ENCODE measurements around the gene KRTAP10-1.

Gene KRTAP10-1

GRCh38 chr21:44527983-44528633, 11.9 kb downstream of the KRTAP10-1 start:
- peak; percentile 58 for DNase-seq (ENCODE audit: low spot score)

DNA sequence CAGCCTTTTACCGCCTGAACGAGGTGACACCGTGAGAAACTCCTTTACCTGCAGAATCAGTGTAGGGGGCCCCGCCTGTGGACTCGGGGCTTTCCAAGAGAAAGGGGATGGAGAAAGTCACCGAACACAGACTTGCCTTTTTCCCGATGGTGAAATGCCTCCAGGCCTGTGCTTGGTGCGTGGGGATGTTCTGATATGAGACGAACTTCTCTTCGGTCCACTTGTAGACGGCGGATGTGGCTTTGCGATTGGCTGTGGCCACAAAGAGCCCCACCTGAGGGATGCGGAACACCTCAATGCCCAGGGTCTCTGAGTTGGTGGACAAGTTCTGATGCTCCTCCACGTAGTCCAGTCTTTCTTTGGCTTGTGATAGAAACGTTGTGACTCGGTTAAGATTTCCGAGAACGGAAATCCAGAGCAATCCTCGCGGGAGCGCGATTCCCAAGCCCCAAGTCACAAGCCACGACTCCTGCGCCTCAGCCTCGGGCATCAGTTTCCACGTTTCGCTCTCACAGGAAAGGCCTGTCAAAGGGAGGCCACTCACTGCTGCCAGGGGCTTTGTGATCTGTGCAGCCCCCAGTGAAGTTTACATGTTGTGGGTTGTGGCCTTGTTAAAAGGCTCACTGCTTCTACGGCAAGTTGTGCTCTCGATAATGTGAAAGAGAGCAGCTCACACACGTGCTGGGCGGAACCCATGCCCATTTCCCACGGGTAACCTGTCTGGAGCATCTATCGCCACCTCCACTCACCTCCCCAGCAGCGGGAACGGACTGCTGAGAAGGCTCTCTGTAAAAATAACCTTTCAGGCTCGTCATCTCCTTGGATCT, 12.6 kb downstream of the KRTAP10-1 start:
- DNase-seq (ENCODE audit: low spot score) = no peak

DNA sequence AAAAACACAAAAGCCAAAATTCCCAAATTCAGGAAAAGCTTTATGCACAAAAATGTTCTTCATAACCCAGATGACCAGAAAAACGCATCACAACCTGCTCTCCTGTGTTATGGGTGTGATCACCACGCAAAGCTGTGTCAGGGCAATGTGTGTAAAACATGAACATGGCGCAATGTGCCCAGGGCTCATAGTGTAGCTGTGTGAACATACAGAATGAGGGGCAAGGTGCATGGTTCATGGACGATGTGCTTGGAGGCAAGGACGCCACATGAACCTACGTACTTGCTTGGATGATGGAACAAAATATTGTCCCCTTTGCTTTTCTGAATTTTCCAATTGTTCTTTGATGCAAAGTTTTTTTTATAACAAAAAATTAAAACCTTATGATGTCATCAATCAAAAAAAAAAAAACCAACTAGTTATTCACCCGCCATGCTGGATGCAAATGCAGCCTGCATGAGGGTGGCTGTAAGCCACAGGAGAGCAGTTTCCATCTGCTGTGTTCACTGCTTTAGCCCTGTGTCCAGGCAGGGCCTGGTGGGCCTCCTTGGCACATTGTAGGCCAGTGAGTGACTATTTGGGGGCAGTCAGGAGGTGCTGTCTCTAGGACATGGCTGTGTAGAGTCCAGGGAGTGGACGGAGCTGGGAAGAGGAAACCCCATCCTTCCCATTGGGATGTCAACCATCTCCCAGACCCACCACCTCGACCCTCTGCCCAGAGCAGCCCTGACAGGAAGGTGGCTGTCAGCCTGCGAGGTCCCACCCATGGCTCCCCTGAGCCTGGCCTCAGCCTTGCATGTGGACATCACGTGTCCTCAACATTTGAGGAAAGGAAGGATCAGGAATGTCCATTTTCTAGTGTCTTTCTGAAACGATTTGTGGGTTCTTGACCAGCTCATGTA, 13.6 kb downstream of the KRTAP10-1 start:
- peak; percentile 22 for DNase-seq (ENCODE audit: low spot score)

- DNase-seq (ENCODE audit: low spot score) = peak; percentile 64
These were observed 14.5 kb downstream of the KRTAP10-1 start for GRCh38 chr21:44525391-44526095.

- DNase-seq (ENCODE audit: low spot score) = no peak
These were observed 15.3 kb downstream of the KRTAP10-1 start for GRCh38 chr21:44524414-44525371.

- peak; percentile 53 for DNase-seq (ENCODE audit: low spot score)
These were observed 16.2 kb downstream of the KRTAP10-1 start for GRCh38 chr21:44523567-44524413.

GRCh38 chr21:44522753-44523204, 17.2 kb downstream of the KRTAP10-1 start:
- DNase-seq (ENCODE audit: low spot score) = no peak

GRCh38 chr21:44521928-44522752, 17.9 kb downstream of the KRTAP10-1 start:
- peak; percentile 54 for DNase-seq (ENCODE audit: low spot score)

DNA sequence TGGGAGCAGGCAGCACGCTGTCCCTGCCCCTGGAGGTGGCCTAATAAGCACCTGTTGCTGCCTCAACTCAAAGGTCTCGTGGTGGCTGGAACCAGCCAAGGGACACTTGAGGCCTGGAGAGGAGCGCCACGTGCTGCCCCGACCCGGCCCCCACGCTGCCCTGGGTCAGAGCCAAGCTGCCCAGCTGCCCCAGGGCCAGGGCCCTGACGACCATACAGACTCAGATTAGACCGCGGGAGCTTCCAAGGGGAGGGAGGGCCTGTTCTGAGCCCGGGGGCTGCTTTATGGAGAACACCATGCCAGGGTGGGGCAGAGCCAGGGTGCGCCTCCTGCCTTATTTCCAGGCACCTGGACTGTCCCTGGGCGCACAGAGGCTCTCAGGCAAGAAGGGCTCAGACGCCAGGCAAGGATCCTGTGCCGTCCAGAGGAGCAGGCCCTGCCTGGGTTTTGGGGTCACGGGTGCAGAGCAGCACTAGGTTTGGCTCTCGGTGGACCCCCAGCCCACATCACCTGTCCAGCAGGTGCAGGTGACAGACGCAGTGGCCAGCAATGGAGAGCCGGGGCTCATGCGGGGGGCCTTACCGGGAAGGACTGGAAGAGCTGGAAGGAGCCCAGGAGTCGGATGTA, 18.6 kb downstream of the KRTAP10-1 start:
- peak; percentile 53 for DNase-seq (ENCODE audit: low spot score)

DNA sequence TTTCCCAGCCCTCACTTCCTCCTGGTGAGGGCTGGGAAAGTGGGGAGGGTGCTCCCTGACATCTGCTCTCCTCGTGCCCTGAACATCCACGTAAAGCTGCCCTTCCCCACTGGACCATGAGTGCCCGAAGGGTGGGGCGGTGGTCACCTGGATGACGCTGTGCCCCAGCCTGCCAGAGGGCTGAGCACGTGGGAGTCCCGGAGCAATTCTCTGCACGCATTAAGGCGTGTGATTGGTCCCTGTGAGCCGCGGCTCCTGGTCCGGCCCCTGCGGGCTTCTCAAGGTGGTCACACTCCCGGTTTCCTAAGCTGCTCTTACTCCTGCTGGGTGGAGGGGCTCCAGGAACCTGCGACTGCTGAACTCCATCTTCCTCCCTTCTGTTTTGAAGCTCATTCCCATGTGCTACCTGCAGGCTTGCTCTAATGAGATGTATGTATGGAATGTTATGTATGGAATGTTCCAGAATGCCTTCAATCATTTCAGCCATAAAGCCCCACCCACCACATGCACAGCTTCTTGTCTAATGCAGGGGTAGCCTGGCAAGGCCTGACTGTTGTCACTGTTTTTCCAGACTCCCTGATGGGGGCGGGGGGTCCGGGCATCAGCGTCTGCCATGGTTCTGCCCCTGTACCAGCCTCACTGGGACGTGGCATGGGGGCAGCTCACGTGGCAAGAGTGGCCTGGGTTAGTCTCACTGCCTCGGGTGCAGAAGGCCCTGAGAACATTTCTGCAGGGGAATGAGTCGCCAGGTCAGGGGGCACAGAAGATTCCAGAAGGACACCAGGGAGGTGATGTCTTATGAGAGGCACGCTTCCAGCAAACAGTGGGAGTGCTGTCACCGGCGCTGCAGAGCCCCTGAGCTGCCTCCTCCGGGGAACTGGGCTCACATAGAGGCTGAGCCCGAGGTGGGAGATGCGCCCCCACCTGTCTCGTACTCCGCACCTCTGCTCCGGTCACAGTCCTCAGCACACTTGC, 19.4 kb downstream of the KRTAP10-1 start:
- DNase-seq (ENCODE audit: low spot score) = peak; percentile 33

DNA sequence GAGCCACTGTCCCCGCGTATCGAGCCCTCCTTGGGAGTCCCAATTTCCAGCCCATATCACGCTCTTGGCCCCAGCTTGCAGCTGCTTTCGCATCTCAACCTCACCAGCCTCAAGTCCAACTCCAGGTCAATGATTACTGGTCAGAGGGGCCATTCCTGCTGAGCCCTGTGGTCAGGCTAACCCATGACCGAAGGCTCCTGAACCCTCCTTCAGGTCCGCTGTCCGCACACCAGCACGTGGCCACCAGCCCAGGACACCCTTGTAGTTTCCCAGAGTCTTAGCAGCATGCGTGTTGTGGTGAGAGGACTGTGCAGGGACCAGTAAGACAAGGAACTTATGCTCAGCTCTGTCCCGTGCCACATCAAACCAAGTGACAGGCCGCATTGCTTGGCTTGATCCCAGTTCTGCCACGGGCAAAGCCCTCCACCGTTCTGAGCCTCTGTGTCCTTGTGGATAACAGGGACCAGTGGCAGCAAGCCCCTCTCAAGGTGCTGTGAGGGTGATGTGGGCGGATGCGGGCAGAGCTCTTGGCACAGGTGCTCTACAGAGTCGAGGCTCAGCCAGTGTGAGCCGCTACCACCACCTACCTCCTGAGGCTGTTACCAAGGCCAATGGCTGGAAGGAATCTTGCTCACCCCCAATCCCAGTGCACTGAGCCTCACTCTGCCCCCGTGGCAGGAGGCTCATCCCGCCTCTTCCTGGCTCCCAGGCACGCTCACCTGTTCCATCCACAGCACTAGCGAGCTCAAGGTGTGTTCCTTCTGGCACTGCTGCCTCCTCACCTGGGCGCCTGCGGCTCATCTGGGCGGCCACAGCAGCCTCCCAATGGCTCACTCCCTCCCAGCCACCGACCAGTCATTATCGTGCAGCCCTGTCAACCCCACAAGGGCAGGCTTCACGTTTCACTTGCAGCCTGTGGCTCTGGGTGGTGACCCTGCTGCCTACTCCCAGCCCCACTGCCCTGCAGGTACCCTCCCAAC, 20.4 kb downstream of the KRTAP10-1 start:
- no peak for DNase-seq (ENCODE audit: low spot score)

- DNase-seq (ENCODE audit: low spot score) = no peak
These were observed 21.3 kb downstream of the KRTAP10-1 start for GRCh38 chr21:44518686-44519085.

DNA sequence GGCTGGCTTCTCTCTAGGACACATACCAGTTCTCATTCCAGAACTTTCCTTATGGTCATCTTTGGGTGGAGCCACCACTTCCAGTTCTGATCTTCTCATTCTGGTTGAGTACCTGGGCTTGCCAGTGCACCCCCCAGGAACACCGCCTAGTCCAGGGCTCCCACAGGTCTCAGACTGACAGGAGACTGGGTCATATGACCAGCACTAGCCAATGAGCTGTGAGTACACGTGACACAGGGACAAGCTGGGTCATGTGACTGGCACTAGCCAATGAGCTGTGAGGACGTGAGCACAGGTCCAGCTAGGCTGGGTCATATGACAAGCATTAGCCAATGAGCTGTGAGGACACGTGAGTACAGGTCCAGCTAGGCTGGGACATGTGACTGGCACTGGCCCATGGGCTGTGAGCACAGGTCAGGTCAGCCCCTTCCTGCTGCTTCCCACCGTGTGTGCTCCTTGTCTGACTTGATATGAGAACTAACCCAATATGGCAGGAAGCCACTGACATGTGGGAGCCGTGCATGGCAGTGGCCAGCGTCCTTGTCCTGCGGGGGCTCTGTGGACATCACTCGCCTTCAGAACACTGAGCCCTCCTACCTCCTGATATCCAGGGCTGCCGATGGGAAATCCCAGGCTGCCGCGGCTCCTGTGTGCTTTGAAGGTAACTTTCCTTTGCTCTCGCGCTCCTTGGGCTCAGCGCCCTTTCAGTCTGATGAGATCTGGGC, 22.7 kb downstream of the KRTAP10-1 start:
- DNase-seq (ENCODE audit: low spot score) = no peak

DNA sequence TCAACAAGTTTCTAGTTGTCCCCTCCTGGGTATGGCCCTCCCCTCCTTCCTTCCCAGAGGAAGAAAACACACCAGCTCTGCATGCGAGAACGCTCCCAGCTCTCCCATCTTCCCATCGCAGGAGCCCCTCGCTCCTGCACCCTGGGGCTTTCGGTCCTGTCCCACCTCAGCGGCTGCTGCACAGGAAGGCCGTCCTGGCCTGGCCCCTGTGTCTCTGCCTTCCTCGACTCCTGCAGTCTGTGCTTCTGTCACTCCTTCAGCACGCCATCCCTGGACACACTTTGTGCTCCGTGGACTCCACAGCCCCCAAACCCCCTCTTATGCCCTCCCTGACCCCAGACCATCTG, 23.2 kb downstream of the KRTAP10-1 start:
- DNase-seq (ENCODE audit: low spot score) = no peak

DNA sequence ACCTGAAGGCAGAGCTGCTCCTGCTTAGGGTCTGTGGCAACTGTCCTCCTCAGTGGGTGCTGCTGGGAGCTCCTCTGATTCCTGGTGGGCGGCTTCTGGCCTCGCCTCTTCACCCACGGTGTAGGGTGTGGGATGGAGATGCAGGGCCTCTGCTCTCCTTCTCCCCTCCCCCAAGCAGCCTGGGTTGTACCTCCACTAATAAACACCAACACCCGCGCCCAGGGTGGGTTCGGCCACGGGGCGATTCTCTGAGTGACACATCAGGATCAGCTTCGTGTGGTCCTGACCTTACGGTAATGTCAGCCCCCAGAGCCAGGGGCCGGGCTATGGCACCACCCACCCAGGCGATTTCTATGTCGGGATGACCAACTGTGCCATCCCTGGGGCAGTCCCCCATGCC, 23.7 kb downstream of the KRTAP10-1 start:
- DNase-seq (ENCODE audit: low spot score) = no peak

All from left forelimb (tissue), 1 donor.